ENCODE results near the gene PDK2.

PDK2 gene

DNA sequence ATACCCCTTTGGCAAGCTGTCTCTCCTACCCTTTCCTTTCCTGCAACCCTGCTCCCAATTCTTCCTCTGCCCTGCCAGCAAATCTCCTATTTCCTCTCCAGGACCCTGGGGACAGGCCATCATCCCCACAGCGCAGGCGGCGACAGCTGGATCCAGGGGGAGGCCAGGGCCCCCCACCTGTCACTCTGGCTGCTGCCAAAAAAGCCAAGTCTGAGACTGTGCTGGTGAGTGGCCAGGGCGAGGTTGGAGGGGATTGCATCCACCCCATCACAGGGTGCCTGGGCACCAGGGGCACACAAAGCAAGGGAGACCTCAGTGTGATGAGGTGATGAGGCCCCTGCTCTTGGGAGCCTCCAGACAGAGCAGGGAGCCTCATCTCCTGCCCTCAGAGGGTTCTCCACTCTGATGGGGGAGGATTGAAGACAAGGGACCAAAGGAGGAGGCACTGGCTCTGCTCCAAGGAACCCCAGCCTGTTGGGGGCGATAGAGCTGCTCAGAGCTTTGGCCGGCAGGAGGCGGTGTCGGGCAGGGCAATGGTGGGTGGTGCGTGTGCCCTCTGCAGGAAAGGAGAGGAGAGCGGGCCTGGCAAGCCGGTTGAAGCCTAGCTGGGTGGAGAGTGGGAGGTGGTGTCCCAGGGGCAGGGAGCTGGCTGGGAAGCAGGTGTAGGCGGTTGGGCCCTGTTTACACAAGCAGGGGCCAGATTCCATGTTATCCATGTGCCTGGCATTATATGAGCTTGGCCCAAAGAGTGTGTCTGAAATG is 15.6 kb upstream of the PDK2 start:
- H3K9me3 ChIP-seq (ENCODE audit: control insufficient read depth, low read length): no peaks in the 10 kb centered on the region
- H3K4me1 ChIP-seq: no peaks in the 10 kb centered on the region
- no peaks in the 10 kb centered on the region for H3K36me3 ChIP-seq (ENCODE audit: control insufficient read depth, insufficient read depth, low read length)
- no peaks in the 10 kb centered on the region for H3K27me3 ChIP-seq (ENCODE audit: control insufficient read depth, insufficient read depth, low read length)
- H3K4me3 ChIP-seq (ENCODE audit: low read depth, low read length): no peak overlapping the region
- H3K79me2 ChIP-seq: no peaks in the 10 kb centered on the region
- H3K4me2 ChIP-seq (ENCODE audit: low read length): no peak overlapping the region
- no peak overlapping the region for H3K9ac ChIP-seq
- no peak overlapping the region for H2AFZ ChIP-seq
- TF ChIP-seq, protein P1, sequence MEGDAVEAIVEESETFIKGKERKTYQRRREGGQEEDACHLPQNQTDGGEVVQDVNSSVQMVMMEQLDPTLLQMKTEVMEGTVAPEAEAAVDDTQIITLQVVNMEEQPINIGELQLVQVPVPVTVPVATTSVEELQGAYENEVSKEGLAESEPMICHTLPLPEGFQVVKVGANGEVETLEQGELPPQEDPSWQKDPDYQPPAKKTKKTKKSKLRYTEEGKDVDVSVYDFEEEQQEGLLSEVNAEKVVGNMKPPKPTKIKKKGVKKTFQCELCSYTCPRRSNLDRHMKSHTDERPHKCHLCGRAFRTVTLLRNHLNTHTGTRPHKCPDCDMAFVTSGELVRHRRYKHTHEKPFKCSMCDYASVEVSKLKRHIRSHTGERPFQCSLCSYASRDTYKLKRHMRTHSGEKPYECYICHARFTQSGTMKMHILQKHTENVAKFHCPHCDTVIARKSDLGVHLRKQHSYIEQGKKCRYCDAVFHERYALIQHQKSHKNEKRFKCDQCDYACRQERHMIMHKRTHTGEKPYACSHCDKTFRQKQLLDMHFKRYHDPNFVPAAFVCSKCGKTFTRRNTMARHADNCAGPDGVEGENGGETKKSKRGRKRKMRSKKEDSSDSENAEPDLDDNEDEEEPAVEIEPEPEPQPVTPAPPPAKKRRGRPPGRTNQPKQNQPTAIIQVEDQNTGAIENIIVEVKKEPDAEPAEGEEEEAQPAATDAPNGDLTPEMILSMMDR (IDR thresholded peaks at IDR 0.05): peak; percentile 54
- no peak overlapping the region for H3K27ac ChIP-seq

DNA sequence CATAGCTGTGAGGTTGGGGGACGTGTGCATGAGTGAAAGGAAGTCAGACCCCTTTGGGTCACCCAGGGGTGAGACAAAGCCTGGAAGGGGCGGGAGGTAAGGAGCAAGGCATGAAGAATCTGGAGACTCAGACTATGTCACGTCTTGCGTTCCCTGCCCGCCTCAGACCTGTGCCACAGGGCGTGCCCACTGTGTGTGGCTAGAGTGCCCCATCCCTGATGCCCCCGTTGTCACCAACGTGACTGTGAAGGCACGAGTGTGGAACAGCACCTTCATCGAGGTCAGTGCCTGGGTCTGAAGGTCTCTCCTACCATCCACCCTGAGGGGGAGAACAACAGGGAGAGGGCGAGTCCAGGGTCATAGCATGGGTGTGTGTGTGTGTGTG is 15.1 kb upstream of the PDK2 start:
- no peak overlapping the region for H3K4me3 ChIP-seq (ENCODE audit: low read depth, low read length)
- no peaks in the 10 kb centered on the region for H3K27me3 ChIP-seq (ENCODE audit: control insufficient read depth, insufficient read depth, low read length)
- H3K9ac ChIP-seq: no peak overlapping the region
- H3K27ac ChIP-seq: no peak overlapping the region
- no peaks in the 10 kb centered on the region for H3K4me1 ChIP-seq
- H3K9me3 ChIP-seq (ENCODE audit: control insufficient read depth, low read length): no peaks in the 10 kb centered on the region
- H3K36me3 ChIP-seq (ENCODE audit: control insufficient read depth, insufficient read depth, low read length): no peaks in the 10 kb centered on the region
- no peaks in the 10 kb centered on the region for H3K79me2 ChIP-seq
- TF ChIP-seq, protein P1 (IDR thresholded peaks at IDR 0.05): no peak
- H2AFZ ChIP-seq: no peak overlapping the region
- no peak overlapping the region for H3K4me2 ChIP-seq (ENCODE audit: low read length)

DNA sequence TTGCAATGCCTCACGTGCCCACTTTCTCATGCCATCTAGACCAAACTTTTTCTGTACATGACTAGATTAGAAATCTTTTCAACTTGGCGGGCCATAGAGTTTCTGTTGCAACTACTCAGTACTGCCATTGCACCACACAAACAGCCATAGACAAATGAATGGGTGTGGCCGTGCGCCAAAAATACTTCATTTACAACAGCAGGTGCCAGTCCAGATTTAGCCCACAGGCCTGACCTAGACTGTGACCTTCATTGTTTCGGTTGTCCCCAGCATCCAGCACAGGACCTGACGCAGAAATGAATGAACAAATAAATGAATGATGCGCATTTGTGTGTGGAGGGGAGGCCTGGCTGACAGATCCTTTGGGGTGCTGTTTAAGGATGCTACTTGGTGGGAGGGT is 14.3 kb upstream of the PDK2 start:
- TF ChIP-seq, protein P1 (IDR thresholded peaks at IDR 0.05): no peak
- no peaks in the 10 kb centered on the region for H3K79me2 ChIP-seq
- no peak overlapping the region for H3K9ac ChIP-seq
- no peaks in the 10 kb centered on the region for H3K9me3 ChIP-seq (ENCODE audit: control insufficient read depth, low read length)
- H3K4me1 ChIP-seq: no peaks in the 10 kb centered on the region
- no peaks in the 10 kb centered on the region for H3K27me3 ChIP-seq (ENCODE audit: control insufficient read depth, insufficient read depth, low read length)
- no peaks in the 10 kb centered on the region for H3K36me3 ChIP-seq (ENCODE audit: control insufficient read depth, insufficient read depth, low read length)
- H3K27ac ChIP-seq: no peak overlapping the region
- no peak overlapping the region for H2AFZ ChIP-seq
- H3K4me3 ChIP-seq (ENCODE audit: low read depth, low read length): no peak overlapping the region
- H3K4me2 ChIP-seq (ENCODE audit: low read length): no peak overlapping the region

DNA sequence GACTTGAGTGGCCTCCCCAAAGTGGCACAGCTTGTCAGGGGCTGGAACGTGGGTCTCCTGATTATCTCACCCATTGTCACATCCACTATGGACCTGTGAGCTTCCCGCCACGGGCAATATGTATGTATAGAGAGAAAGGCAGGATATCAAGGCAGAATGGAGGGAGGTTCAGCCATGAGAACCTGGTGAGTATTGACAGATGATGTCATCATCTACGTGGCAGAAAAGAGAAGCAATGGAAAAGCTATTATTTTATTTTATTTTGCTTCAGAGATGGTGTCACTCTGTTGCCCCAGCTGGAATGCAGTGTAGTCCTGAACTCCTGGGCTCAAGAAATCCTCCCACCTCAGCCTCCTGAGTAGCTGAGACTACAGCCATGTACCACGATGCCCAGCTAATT is 13.4 kb upstream of the PDK2 start:
- Histone ChIP-seq H2AFZ (no peak overlapping the region), H3K4me3 (ENCODE audit: low read depth, low read length) (no peak overlapping the region), H3K9me3 (ENCODE audit: control insufficient read depth, low read length) (no peaks in the 10 kb centered on the region), H3K4me2 (ENCODE audit: low read length) (no peak overlapping the region), H3K36me3 (ENCODE audit: control insufficient read depth, insufficient read depth, low read length) (no peaks in the 10 kb centered on the region), H3K9ac (no peak overlapping the region), H3K4me1 (no peaks in the 10 kb centered on the region), H3K27ac (no peak overlapping the region), H3K79me2 (no peaks in the 10 kb centered on the region), H3K27me3 (ENCODE audit: control insufficient read depth, insufficient read depth, low read length) (no peaks in the 10 kb centered on the region)
- TF ChIP-seq, protein P1 (IDR thresholded peaks at IDR 0.05): no peak

Data from parathyroid adenoma (tissue), 2 donors.